Common myeloid progenitor, CD34-positive (primary cell): Measurements from ENCODE around the gene CLRN1.
"Not testable (repeated sequence)": the region's sequence is repeated elsewhere in the genome, so short reads cannot be mapped to it uniquely, and the experiment has no call there.

Source experiments
- CTCF ChIA-PET: fragments of 350-600 bp; sonication (Branson Sonifier 250); formaldehyde crosslinking; loops from one replicate; lab custom pipeline; 2021; ENCODE audit warnings: antibody characterized with exemption; lab: Charles Lee
- POLR2A ChIA-PET: fragments of 350-600 bp; sonication (Branson Sonifier 250); formaldehyde crosslinking; loops from one replicate; lab custom pipeline; 2021; ENCODE audit warnings: antibody characterized with exemption; lab: Charles Lee
- DNase-seq, 3 donors: peaks; one replicate each; pipeline versions ENCODE4 v3.0.0 to v3.0.0-alpha.2; 2013
- H3K27ac ChIP-seq, 2 experiments: 1 replicate in 1 of 2; 2 replicates in 1 of 2; pipeline ENCODE4 v1.7.0; 2013; ENCODE audit warnings: inconsistent platforms in 2 of 2, low read length in 2 of 2, mild to moderate bottlenecking in 2 of 2, low read depth in 1 of 2, moderate library complexity in 1 of 2; ENCODE audit not compliant: severe bottlenecking in 2 of 2, insufficient read depth in 1 of 2, poor library complexity in 1 of 2
- H3K27me3 ChIP-seq, 5 experiments: replicated peaks in 2 of 5; 1 replicate in 3 of 5; 2 replicates in 2 of 5; pipeline versions ENCODE4 v1.6.1 to v1.7.0; 2013; ENCODE audit warnings: low read length in 4 of 5, mild to moderate bottlenecking in 2 of 5, moderate library complexity in 2 of 5, inconsistent platforms in 1 of 5; ENCODE audit not compliant: insufficient read depth in 5 of 5, control insufficient read depth in 4 of 5
- H3K36me3 ChIP-seq, 4 experiments: 1 replicate in 2 of 4; 2 replicates in 2 of 4; pipeline versions ENCODE4 v1.6.1 to v1.7.0; 2013; ENCODE audit warnings: low read length in 3 of 4, control low read depth in 1 of 4, mild to moderate bottlenecking in 1 of 4; ENCODE audit not compliant: control insufficient read depth in 4 of 4, insufficient read depth in 4 of 4
- H3K4me1 ChIP-seq, 4 experiments: 1 replicate in 3 of 4; 2 replicates in 1 of 4; pipeline versions ENCODE4 v1.6.1 to v1.7.1; 2013; ENCODE audit warnings: low read length in 3 of 4, mild to moderate bottlenecking in 3 of 4, control low read depth in 1 of 4, inconsistent platforms in 1 of 4, moderate library complexity in 1 of 4; ENCODE audit not compliant: control insufficient read depth in 4 of 4, insufficient read depth in 4 of 4; ENCODE audit errors: control extremely low read depth in 1 of 4
- H3K4me3 ChIP-seq, 7 experiments: 1 replicate in 4 of 7; 2 replicates in 3 of 7; pipeline versions ENCODE4 v1.5.1 to v1.7.0; 2013; ENCODE audit warnings: mild to moderate bottlenecking in 7 of 7, low read length in 6 of 7, moderate library complexity in 6 of 7, inconsistent platforms in 2 of 7, low read depth in 2 of 7, control low read depth in 1 of 7; ENCODE audit not compliant: insufficient read depth in 4 of 7, control insufficient read depth in 1 of 7; ENCODE audit errors: extremely low read depth in 1 of 7
- H3K9me3 ChIP-seq, 5 experiments: 1 replicate in 4 of 5; 2 replicates in 1 of 5; pipeline versions ENCODE4 v1.6.1 to v1.7.1; 2013; ENCODE audit warnings: low read length in 4 of 5, mild to moderate bottlenecking in 2 of 5, inconsistent platforms in 1 of 5, low read depth in 1 of 5, moderate library complexity in 1 of 5; ENCODE audit not compliant: control insufficient read depth in 4 of 5, insufficient read depth in 2 of 5; ENCODE audit errors: control extremely low read depth in 1 of 5
- WGBS: methylation state at CpG from one replicate; pipeline ENCODE4 v1.1.5; 2013; ENCODE audit not compliant: insufficient coverage; 5-methylcytosine and 5-hydroxymethylcytosine counted together

CLRN1 gene

DNA sequence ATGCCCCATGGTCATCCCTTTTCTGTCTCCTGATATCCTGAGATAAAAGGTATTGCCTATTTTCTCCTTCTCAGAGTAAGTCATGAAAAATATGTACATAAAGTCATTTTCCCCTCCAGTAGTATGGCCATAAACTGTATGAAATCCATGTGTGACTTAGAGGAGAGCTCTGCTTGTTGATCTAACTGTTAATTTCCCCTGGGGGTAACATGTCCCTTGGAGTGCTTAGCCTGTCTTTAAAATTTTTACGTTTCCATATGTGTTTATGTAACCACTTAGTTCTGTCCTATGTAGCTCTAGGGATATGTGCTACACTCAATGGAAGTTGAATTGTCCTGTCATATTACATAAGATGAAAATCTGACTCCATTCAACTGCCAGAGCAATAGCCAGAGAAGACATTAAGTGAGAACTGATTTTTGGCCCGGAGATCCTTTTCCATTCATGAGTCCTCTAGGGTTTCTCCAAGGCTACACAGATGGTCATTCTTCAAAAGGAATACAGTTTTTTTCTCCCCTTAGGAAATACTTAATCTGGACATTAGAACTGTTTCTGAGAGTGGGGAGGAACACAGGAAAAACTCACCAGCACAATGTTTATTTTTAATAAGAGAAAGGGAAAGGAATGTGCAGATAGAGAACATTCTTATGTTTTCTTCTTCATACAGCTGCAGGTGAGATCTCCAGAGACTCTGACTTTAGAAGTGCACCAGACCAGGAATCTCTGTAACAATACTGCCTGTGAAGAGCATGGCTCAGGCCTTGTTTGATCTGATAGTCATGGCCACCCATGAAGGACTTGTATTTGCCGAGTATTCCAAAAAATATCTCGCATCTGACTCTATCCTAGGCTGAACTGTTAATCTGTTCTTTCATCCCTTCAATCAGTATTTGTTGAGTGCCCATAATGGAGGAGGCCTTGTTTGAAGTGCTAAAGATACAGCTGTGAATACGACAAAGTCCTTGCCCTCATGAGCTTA, 29.8 kb upstream of the CLRN1 start:
- Histone ChIP-seq H3K4me1 (no peaks in the 10 kb centered on the region), H3K27ac (no peak overlapping the region), H3K27me3 (no peaks in the 10 kb centered on the region), H3K4me3 (no peak overlapping the region), H3K36me3 (no peaks in the 10 kb centered on the region), H3K9me3 (peaks cover 0 to 8% (median 0%) of the 10 kb centered on the region in 5 experiments)
- WGBS, result 92% methylated on average over 2 of the region's 5 CpGs
- no peak for DNase-seq
- CTCF ChIA-PET, result interaction anchor here (1.1 to 1.8 kb wide), 2 partner anchors 84 to 281 kb away, joined by 3 to 4 read pairs; no protein-coding TSS in a partner anchor
- POLR2A ChIA-PET, result no interaction called here

DNA sequence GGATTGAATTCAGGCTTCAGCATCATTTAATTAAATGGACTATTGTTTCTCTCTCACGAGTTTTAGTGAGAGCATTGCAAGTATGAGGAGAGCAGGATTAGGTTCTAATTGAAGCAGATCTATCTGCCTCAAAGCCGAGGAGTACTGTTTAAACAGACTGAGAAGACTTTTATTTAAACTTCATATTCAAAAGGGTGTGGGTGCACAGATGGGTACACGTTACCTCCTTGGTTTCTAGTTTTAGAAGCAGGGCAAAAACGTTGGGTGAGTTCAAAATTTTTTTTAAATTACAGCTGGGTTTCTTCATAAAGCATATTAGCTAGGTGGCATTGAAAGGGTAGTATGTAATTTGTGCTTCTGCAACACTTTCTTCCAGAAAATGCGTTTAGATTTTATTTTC, 26.5 kb upstream of the CLRN1 start:
- Histone ChIP-seq H3K4me3 (no peak overlapping the region), H3K27ac (no peak overlapping the region), H3K27me3 (no peaks in the 10 kb centered on the region), H3K36me3 (no peaks in the 10 kb centered on the region), H3K9me3 (peaks cover 0 to 8% (median 0%) of the 10 kb centered on the region in 5 experiments), H3K4me1 (no peaks in the 10 kb centered on the region)
- 80% methylated on average over 1 of the region's 5 CpGs for WGBS
- ChIA-PET CTCF (interaction anchor here (0.8 to 1.6 kb wide), 3 partner anchors 8 to 10 kb away, joined by 3 to 5 read pairs (median 3); no protein-coding TSS in a partner anchor), POLR2A (no interaction called here)
- DNase-seq, result no peak

DNA sequence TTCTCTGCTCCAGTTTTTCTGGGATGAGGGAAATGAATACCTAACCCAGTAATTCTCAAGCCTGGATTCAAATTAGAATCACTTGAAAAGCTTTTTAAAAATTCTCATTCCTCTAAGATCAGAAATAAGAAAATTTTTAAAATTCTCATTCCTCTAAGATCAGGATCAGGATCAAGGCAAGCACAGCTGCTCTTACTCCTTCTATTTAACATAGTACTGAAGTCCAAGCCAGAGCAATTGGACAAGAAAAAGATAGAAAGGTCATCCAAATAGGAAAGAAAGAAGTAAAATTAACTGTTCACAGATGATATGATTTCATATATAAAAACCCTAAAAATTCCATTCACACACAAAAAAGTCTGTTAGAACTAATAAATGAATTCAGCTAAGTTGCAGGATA, 24.2 kb upstream of the CLRN1 start:
- Histone ChIP-seq H3K36me3 (no peaks in the 10 kb centered on the region), H3K27me3 (no peaks in the 10 kb centered on the region), H3K4me3 (no peak overlapping the region), H3K27ac (no peak overlapping the region), H3K4me1 (no peaks in the 10 kb centered on the region), H3K9me3 (peaks cover 0 to 20% (median 0%) of the 10 kb centered on the region in 5 experiments)
- ChIA-PET CTCF (interaction anchor here (1.0 to 1.7 kb wide), 2 partner anchors 11 to 48 kb away, joined by 3 to 12 read pairs; no protein-coding TSS in a partner anchor), POLR2A (no interaction called here)
- no peak for DNase-seq

DNA sequence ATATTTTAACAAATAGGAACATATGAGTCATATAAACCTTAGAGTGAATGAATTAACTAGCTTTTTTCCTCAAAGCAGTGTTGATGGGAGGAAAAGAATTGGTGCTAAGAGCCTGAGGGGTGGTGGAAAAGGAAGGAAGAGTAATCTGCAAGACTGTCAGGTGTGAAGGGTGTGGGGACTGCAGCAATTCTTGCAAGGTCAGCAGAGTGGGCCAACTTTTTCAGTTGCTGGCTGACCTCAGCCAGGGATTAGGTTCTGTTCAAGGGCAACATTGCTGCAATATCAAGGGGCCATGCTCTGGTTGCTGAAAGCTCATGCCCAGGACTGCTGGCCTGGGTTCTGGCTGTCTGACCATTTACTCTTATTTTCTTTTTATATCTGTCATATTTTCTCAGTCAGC, 23.0 kb upstream of the CLRN1 start:
- no peak for DNase-seq
- Histone ChIP-seq H3K9me3 (peaks cover 0 to 20% (median 0%) of the 10 kb centered on the region in 5 experiments), H3K27me3 (no peaks in the 10 kb centered on the region), H3K4me1 (no peaks in the 10 kb centered on the region), H3K36me3 (no peaks in the 10 kb centered on the region), H3K27ac (no peak overlapping the region), H3K4me3 (no peak overlapping the region)
- ChIA-PET CTCF (interaction anchor here (0.7 to 0.9 kb wide), 2 partner anchors 8 to 813 kb away, joined by 3 to 5 read pairs; no protein-coding TSS in a partner anchor), POLR2A (no interaction called here)

DNA sequence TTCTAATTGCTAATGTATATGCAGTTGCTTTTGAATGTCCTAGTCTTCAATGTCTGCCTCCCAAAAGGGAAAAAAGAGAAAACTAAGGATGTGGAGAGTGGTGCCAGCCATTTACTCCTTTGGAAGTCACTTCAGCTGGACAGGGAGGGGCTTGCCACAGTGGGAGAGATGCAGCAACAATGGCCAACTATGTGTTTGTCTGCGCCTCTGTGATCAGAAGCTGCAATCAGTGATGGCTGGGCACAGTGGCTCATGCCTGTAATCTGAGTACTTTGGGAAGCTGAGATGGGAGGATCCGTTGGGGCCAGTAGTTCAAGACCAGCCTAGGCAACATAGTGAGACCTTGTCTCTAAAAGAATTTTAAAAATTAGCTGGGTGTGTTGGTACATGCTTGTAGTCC, 16.7 kb upstream of the CLRN1 start:
- WGBS, result 100% methylated on average over 2 of the region's 2 CpGs
- H3K9me3 ChIP-seq, result peaks cover 0 to 15% (median 0%) of the 10 kb centered on the region in 5 experiments
- ChIA-PET CTCF (interaction anchor here (1.2 kb wide), 1 partner anchor 10 kb away, joined by 3 read pairs; no protein-coding TSS in a partner anchor), POLR2A (no interaction called here)
- no peak overlapping the region for H3K27ac ChIP-seq
- no peaks in the 10 kb centered on the region for H3K36me3 ChIP-seq
- H3K4me3 ChIP-seq, result no peak overlapping the region
- H3K4me1 ChIP-seq, result peaks cover 0 to 13% (median 10%) of the 10 kb centered on the region in 4 experiments
- no peak for DNase-seq
- H3K27me3 ChIP-seq, result no peaks in the 10 kb centered on the region

DNA sequence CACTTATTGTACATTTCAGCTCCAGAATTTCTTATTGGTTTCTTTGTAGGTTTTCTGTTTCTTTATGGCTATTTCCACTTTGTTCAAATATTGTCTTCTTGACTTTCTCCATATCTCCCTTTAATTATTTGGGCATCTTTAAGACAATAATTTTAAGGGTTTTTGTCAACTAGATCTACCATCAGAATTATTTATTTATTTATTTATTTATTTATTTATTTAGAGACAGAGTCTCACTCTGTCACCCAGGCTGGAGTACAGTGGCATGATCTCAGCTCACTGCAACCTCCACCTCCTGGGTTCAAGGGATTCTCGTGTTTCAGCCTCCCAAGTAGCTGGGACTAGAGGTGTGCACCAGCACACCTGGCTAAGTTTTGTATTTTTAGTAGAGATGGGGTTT, 15.9 kb upstream of the CLRN1 start:
- POLR2A ChIA-PET, H3K27ac ChIP-seq, H3K36me3 ChIP-seq, H3K4me3 ChIP-seq, DNase-seq, H3K27me3 ChIP-seq, CTCF ChIA-PET: not testable (repeated sequence)
- peaks cover 0 to 11% (median 0%) of the 10 kb centered on the region in 5 experiments for H3K9me3 ChIP-seq
- no CpG with 5 or more reads among the region's 1 CpG for WGBS
- H3K4me1 ChIP-seq, result peaks cover 0 to 13% (median 10%) of the 10 kb centered on the region in 4 experiments

DNA sequence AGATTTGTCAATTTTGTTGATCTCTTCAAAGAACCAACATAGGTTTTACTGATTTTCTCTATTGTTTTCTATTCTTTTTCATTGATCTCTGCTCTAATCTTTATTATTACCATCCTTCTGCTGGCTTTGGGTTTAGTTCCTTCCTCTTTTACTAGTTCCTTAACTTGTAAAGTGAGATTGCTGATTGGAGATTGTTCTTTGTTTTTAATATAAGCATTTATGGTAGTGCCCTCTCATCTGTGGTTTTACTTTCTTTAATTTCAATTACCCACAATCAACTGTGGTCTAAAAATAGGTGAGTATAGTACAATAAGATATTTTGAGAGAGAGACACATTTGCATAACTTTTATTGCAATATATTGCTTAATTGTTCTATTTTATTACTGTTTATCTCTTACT, 13.2 kb upstream of the CLRN1 start:
- Histone ChIP-seq H3K9me3 (peaks cover 0 to 3% (median 0%) of the 10 kb centered on the region in 5 experiments), H3K36me3 (no peaks in the 10 kb centered on the region), H3K27ac (no peak overlapping the region), H3K4me3 (no peak overlapping the region), H3K27me3 (no peaks in the 10 kb centered on the region), H3K4me1 (peaks cover 0 to 13% (median 10%) of the 10 kb centered on the region in 4 experiments)
- CTCF ChIA-PET, result no interaction called here
- peak; percentile 11 to 73 (median 59) for DNase-seq
- POLR2A ChIA-PET, result no interaction called here
